Head of caudate nucleus (tissue), 42 donors: ENCODE measurements around the gene ZNF324.

ENCODE experiments used
- DNase-seq, 42 donors: peaks; one replicate each; pipeline versions ENCODE4 v3.0.0 to v3.0.0-alpha.2; 2020 to 2021; ENCODE audit warnings: mixed read lengths in 7 of 42
- intact Hi-C: fragments of 100-400 bp; cut with DNase I; formaldehyde crosslinking; loops from one replicate; pipeline ENCODE4 v1.15.0; 2022

The ZNF324 gene

DNA sequence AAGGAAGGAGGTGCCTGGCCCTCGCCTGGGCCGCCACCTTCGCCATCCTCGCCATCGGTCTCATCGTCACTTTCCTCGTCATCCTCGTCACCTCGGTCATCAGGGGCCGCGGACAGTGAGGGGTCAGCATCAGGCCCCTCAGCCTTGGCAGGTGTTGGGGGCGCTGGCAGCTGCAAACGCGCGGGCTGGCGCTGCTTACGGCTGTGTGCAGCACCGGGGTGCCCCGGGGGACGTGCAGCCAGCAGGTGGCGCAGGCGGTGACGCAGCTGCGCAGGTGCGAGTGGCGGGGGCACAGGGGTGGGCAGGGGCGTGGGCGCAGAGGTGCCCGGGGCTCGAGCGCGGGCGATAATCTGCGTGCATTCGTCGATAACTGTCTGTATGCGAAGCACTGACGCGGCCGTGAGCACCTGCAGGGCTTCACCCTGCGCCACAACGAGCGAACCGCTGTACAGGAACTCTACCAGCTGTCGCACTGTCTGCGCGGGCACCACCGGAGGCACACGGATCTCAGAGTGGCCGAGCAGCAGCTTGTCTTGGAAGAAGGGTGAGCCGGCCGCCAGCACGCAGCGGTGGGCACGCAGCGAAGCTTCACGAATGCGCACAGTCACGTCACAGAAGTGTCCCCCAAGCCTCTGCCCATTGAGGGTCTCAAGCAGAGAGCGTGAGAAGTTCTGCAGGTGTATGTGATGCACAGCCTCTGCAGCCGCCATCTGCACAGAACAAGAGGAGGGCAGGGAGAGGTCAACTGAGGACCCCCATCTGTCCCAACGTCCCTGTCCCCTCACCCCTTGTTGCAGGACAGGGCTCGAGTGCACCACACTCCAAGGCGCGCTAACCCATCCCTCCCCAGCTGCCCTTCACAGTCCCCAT, 50.3 kb downstream of the ZNF324 start:
- no peak for DNase-seq
- intact Hi-C loops, result no loop called here

- intact Hi-C loops, result no loop called here
- DNase-seq, result no peak
Measured at GRCh38 chr19:58518256-58519086, 51.6 kb downstream of the ZNF324 start.

- DNase-seq, result peak; percentile 37 to 83 (median 66)
- intact Hi-C loops, result no loop called here
Measured at GRCh38 chr19:58519087-58519354, 52.1 kb downstream of the ZNF324 start.

DNA sequence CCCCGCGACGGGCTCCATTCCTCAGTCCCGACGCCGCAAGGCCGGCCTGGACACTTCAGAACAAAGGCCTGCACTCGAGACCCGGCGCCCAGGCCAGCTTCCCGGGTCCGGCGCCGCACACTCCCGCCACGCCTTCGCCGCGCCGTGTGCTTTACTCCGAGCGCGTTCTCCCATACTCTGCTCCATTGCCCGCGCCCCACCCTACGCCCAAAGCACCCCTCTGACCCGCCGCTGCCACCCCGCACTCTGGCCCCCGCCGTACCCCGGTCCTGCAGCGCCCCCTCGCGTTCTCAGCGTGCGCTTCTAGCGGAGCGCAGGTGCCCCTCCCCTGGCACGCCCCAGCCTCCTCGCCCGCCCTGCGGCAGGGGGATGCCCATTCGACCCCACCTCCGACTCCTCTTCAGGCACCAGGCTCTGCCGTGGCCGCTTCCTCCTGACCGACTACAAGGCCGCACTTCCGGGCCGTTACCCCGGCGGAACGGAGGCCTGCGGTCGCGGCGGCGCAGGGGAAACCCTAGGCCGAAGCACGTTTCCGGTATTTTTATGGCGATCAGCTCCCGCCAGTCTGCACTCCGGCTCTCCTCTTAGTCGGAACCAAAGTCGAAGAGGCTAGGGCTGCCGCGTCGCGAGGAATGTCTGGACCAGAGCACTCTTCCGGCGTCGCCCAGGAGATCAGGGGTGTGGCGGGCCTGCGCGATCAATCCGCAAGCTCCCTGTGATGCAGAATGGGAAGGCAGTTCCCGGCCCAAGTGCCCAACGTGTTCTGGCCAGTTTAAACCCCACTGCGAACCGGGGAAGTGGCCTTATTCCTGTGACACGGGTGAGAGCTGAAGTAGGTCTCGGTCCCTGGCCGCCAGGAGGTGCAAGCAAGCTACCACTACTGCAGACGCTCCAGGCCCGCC, 52.7 kb downstream of the ZNF324 start, which contains the start of gene ZBTB45:
ZBTB45 (minus strand) TSS at position 456 of the 902 bp plus-strand sequence. CDS start 2,137 bp downstream, outside the sequence.
- intact Hi-C loops, result no loop called here
- DNase-seq, result peak; percentile 83 to 98 (median 93)

- intact Hi-C loops, result no loop called here
- no peak for DNase-seq
Measured at GRCh38 chr19:58520257-58520599, 53.3 kb downstream of the ZNF324 start.

DNA sequence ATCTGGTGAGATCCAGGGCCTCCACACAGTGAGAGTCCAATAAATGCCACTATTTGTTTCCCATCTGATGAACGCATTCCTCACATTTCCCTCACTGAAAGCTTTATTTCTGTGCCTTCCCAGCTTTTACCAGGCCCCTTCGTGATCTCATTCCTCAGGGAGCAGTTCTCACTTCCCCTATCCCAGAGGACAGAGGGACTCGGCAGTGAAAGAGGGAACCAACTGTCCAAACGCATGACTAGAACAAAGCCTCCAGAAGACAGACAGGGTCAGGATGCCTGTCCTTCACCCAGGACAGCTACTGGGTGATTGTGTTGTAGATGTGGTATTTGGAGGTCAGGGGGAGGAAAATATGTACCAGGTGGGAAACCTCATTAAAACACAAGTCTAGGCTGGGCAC, 54.8 kb downstream of the ZNF324 start:
- no peak for DNase-seq
- intact Hi-C loops, result no loop called here

DNA sequence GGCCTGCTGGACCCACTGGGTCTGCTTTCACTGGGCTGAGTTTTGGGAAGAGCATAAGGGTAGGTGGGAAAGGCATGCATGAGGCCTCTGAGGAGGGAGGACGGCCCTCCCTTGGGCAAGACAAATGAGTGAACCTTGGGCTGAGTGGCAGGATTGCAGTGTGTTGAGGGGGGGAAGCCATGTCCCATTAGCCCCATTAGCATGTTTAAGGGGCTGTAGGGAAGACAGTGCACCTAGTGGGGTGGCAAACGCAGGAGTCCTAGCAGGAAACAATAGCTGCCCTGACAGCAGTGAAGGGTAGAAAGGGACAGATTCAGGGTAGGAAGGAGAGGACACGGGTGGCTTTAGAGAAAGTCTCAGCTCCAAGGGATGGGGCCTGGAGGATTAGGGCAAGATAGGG, 55.8 kb downstream of the ZNF324 start:
- DNase-seq, result no peak
- intact Hi-C loops, result no loop called here
